Tibial nerve (tissue), 4 donors: ENCODE results near the gene TMEM248. TPM values are rescaled to one million over a fixed set of nuclear protein-coding genes. Genes with fewer than 3 reads are reported as not detected.

Source experiments
- DNase-seq, 2 donors: peaks; one replicate each; pipeline ENCODE4 v3.0.0-alpha.2; 2019; ENCODE audit warnings: low spot score in 2 of 2
- H3K27ac ChIP-seq, 4 donors: fragments of 200-600 bp; sonication (generic) in 3 of 4; one replicate each; pipeline ENCODE4 v1.5.1; 2017 to 2019; ENCODE audit warnings: mild to moderate bottlenecking in 1 of 4
- H3K27me3 ChIP-seq, 2 donors: fragments of 200-600 bp; sonication (generic) in 1 of 2; one replicate each; pipeline versions ENCODE4 v1.5.1 to v1.6.0; 2017 to 2019
- H3K36me3 ChIP-seq, 3 donors: fragments of 200-600 bp; sonication (generic); one replicate each; pipeline ENCODE4 v1.5.1; 2018 to 2019
- H3K4me1 ChIP-seq, 4 donors: fragments of 200-600 bp; sonication (generic) in 3 of 4; one replicate each; pipeline ENCODE4 v1.5.1; 2017 to 2019
- H3K4me3 ChIP-seq, 4 donors: fragments of 200-600 bp; sonication (generic) in 3 of 4; one replicate each; pipeline ENCODE4 v1.5.1; 2017 to 2019; ENCODE audit warnings: mild to moderate bottlenecking in 1 of 4, moderate library complexity in 1 of 4
- H3K9me3 ChIP-seq, 4 donors: fragments of 200-600 bp; sonication (generic) in 3 of 4; one replicate each; pipeline ENCODE4 v1.5.1; 2017 to 2019
- CTCF ChIP-seq, 5 experiments: fragments of 200-600 bp in 3 of 5; fragments of 450-650 bp in 2 of 5; sonication (generic) in 3 of 5; IDR thresholded peaks; one replicate each; pipeline ENCODE4 v1.5.1; 2016 to 2019; ENCODE audit warnings: antibody characterized with exemption in 5 of 5, mild to moderate bottlenecking in 3 of 5, moderate library complexity in 2 of 5
- EP300 ChIP-seq, 2 donors: sonication (generic); formaldehyde crosslinking; IDR thresholded peaks; one replicate each; pipeline ENCODE4 v1.6.1; 2017; ENCODE audit warnings: antibody characterized with exemption in 2 of 2, mild to moderate bottlenecking in 1 of 2
- POLR2A ChIP-seq, 2 donors: fragments of 450-650 bp; IDR thresholded peaks; one replicate each; pipeline ENCODE4 v1.6.1; 2017; ENCODE audit warnings: antibody characterized with exemption in 2 of 2, mild to moderate bottlenecking in 2 of 2, moderate library complexity in 2 of 2
- WGBS, 2 donors: methylation state at CpG; one replicate each; pipeline ENCODE4 v1.1.5; 2018; 5-methylcytosine and 5-hydroxymethylcytosine counted together
- total RNA-seq, 4 donors: library from RNA; depleted of rRNA; stranded (reverse); fragments of >200 nt; gene quantifications; one replicate each; pipeline ENCODE4 v1.1.0, GENCODE V29; 2016

Gene TMEM248
- total RNA-seq, 4 donors from 2014 or later, result 86.4 to 110 (median 94.9) TPM

DNA sequence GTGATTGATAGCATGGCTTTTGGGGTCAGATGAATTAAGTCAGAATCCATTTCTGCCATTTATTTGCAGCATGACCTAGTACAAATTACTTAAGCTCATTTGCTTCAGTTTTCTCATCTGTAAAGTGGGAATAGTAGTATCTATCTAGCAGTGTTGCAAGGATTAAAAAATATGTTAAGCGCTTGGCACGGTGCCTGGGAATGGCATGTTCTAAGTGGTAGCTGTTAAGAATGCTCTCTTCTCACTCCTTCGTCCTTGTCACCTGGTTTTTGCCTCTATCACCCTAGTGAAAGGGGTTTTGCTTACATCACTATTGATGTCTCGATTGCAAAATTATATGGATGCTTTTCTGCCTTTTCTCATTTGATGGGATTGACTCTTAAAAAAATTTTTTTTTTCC, 7.4 kb downstream of the TMEM248 start:
- H3K9me3 ChIP-seq, result no peaks in the 10 kb centered on the region
- DNase-seq, result no peak
- H3K27me3 ChIP-seq, result no peaks in the 10 kb centered on the region
- peaks cover 0 to 5% (median 0%) of the 10 kb centered on the region in 3 donors for H3K36me3 ChIP-seq
- H3K27ac ChIP-seq, result no peak overlapping the region
- H3K4me1 ChIP-seq, result peaks cover 0 to 77% (median 10%) of the 10 kb centered on the region in 4 donors
- WGBS, 2 donors, result 89 to 91% methylated on average over 4 of the region's 4 CpGs
- TF ChIP-seq EP300 (IDR thresholded peaks at IDR 0.05) (no peak), CTCF (IDR thresholded peaks at IDR 0.05) (no peak), POLR2A (IDR thresholded peaks at IDR 0.05) (no peak)
- H3K4me3 ChIP-seq, result no peak overlapping the region

GRCh38 chr7:66929165-66929564, 8.1 kb downstream of the TMEM248 start:
- Histone ChIP-seq H3K27me3 (no peaks in the 10 kb centered on the region), H3K4me1 (peaks cover 0 to 75% (median 7%) of the 10 kb centered on the region in 4 donors), H3K27ac (no peak overlapping the region), H3K4me3 (no peak overlapping the region), H3K36me3 (peaks cover 0 to 5% (median 0%) of the 10 kb centered on the region in 3 donors), H3K9me3 (no peaks in the 10 kb centered on the region)
- no peak for DNase-seq
- 90 to 93% methylated on average over 8 of the region's 8 CpGs for WGBS, 2 donors
- no peak for TF ChIP-seq EP300 (IDR thresholded peaks at IDR 0.05)
- TF ChIP-seq POLR2A (IDR thresholded peaks at IDR 0.05), result no peak
- no peak for TF ChIP-seq CTCF (IDR thresholded peaks at IDR 0.05)

- H3K9me3 ChIP-seq, result no peaks in the 10 kb centered on the region
- H3K36me3 ChIP-seq, result peaks cover 0 to 5% (median 0%) of the 10 kb centered on the region in 3 donors
- TF ChIP-seq POLR2A (IDR thresholded peaks at IDR 0.05), result no peak
- TF ChIP-seq CTCF (IDR thresholded peaks at IDR 0.05), result no peak
- no peak for TF ChIP-seq EP300 (IDR thresholded peaks at IDR 0.05)
- H3K27ac ChIP-seq, result no peak overlapping the region
- no peak for DNase-seq
- 91 to 95% methylated on average over 5 of the region's 5 CpGs for WGBS, 2 donors
- H3K4me1 ChIP-seq, result peaks cover 0 to 71% (median 6%) of the 10 kb centered on the region in 4 donors
- H3K27me3 ChIP-seq, result no peaks in the 10 kb centered on the region
- no peak overlapping the region for H3K4me3 ChIP-seq
Measured at GRCh38 chr7:66929935-66930334, 8.9 kb downstream of the TMEM248 start.

DNA sequence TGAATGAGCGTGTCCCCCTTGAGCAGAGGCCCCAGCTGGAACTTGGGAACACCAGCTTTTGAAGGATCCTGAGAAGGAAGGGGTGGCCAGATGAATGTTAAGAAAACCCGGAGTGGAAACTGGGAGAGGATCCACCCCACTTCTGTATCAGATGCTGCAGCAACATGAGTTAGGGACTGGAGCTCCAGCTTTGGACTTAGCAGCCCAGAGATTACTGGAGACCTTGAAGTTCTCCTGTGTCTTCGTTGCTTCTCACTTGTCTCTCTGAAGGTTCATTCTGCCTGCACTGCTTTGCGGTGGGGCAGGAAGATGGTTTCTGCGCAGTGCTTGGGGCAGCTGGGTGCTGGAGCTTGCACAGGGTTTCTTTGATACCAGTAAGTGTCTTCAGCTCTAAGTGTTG, 9.3 kb downstream of the TMEM248 start:
- 65 to 68% methylated on average over 5 of the region's 5 CpGs for WGBS, 2 donors
- H3K27me3 ChIP-seq, result no peaks in the 10 kb centered on the region

DNA sequence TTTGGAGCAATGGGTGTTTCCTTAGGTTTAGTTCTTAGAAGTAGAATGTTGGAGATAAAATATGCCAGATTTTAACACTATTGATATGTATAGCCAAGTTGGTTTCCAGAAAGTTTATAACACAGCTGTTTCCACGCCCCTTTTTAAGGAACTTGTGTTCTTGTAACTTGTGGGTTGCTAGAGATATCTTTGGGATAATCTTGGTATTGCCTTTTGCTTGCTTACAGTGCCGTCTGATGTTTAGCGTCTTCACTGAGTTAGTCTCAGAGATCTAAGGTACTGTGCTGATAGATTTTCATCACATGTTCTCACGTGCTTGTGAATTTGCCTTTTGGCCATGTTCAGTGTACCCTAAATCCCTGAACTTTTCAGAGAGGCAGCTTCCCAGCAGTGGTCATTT, 12.4 kb downstream of the TMEM248 start:
- no peak for DNase-seq
- peaks cover 0 to 7% (median 0%) of the 10 kb centered on the region in 3 donors for H3K36me3 ChIP-seq
- H3K4me3 ChIP-seq, result no peak overlapping the region
- TF ChIP-seq EP300 (IDR thresholded peaks at IDR 0.05), result no peak
- no peak for TF ChIP-seq CTCF (IDR thresholded peaks at IDR 0.05)
- TF ChIP-seq POLR2A (IDR thresholded peaks at IDR 0.05), result no peak
- no peaks in the 10 kb centered on the region for H3K27me3 ChIP-seq
- WGBS, 2 donors, result 62 to 75% methylated on average over 4 of the region's 4 CpGs
- H3K27ac ChIP-seq, result no peak overlapping the region
- H3K4me1 ChIP-seq, result peaks cover 0 to 39% (median 0%) of the 10 kb centered on the region in 4 donors
- H3K9me3 ChIP-seq, result no peaks in the 10 kb centered on the region

More for the DNA sequence above, 9.3 kb downstream of the TMEM248 start:
- Histone ChIP-seq H3K9me3 (no peaks in the 10 kb centered on the region), H3K4me3 (no peak overlapping the region), H3K36me3 (peaks cover 0 to 5% (median 0%) of the 10 kb centered on the region in 3 donors), H3K4me1 (peaks cover 0 to 67% (median 4%) of the 10 kb centered on the region in 4 donors), H3K27ac (no peak overlapping the region)
- TF ChIP-seq CTCF (IDR thresholded peaks at IDR 0.05) (no peak), EP300 (IDR thresholded peaks at IDR 0.05) (no peak), POLR2A (IDR thresholded peaks at IDR 0.05) (no peak)
- DNase-seq, result no peak
